HEK293 (cell line): ENCODE measurements around the gene ATG2A.
A peak's percentile ranks its signal among the peaks of the same experiment; 100 is the strongest.

Experiments
- CTCF ChIA-PET: fragments of 350-600 bp; formaldehyde crosslinking; extraction: SDS; loops from one replicate; lab custom pipeline; 2021; ENCODE audit warnings: antibody characterized with exemption; lab: Yijun Ruan, JAX
- POLR2A ChIA-PET: fragments of 300-600 bp; formaldehyde crosslinking; extraction: SDS; loops from one replicate; lab custom pipeline; 2020; ENCODE audit warnings: antibody characterized with exemption, inconsistent platforms; lab: Yijun Ruan, JAX
- H3K27ac ChIP-seq: fragments of 200-500 bp; sonication (Bioruptor generic); 2 replicates; pipeline ENCODE4 v1.5.1; 2014; ENCODE audit warnings: low read depth, low read length, control low read depth, inconsistent platforms; ENCODE audit errors: extremely low read depth
- H3K36me3 ChIP-seq, 2 experiments: fragments of 200-500 bp in 1 of 2; sonication (Bioruptor generic) in 1 of 2; 1 replicate in 1 of 2; 2 replicates in 1 of 2; pipeline ENCODE4 v1.5.1; 2014 to 2017; ENCODE audit warnings: inconsistent platforms in 2 of 2, low read length in 2 of 2; ENCODE audit not compliant: control insufficient read depth in 2 of 2, insufficient read depth in 1 of 2
- H3K4me1 ChIP-seq: fragments of 200-500 bp; sonication (Bioruptor generic); 2 replicates; pipeline ENCODE4 v1.5.1; 2014; ENCODE audit warnings: mild to moderate bottlenecking, low read length, inconsistent platforms; ENCODE audit not compliant: control insufficient read depth, insufficient read depth
- H3K4me3 ChIP-seq: 2 replicates; pipeline ENCODE4 v1.5.1; 2011; ENCODE audit warnings: low read depth, mild to moderate bottlenecking, control low read depth, low read length, moderate library complexity
- H3K9me3 ChIP-seq: fragments of 200-500 bp; sonication (Bioruptor generic); 2 replicates; pipeline ENCODE4 v1.5.1; 2014; ENCODE audit warnings: low read depth, low read length, inconsistent platforms; ENCODE audit not compliant: control insufficient read depth, insufficient read depth
- BCL6B ChIP-seq: fragments of 450-650 bp; formaldehyde crosslinking; IDR thresholded peaks from 2 replicates; pipeline ENCODE4 v1.5.1; 2017; ENCODE audit warnings: missing biosample characterization, missing genetic modification characterization
- EGR2 ChIP-seq: fragments of 450-650 bp; formaldehyde crosslinking; IDR thresholded peaks from 2 replicates; pipeline ENCODE4 v1.5.1; 2016; ENCODE audit warnings: low read depth, missing biosample characterization, missing genetic modification characterization
- GFI1B ChIP-seq: fragments of 450-650 bp; formaldehyde crosslinking; IDR thresholded peaks from 2 replicates; pipeline ENCODE4 v1.5.1; 2016; ENCODE audit warnings: missing biosample characterization, missing genetic modification characterization
- KLF9 ChIP-seq: fragments of 450-650 bp; formaldehyde crosslinking; IDR thresholded peaks from 2 replicates; pipeline ENCODE4 v1.5.1; 2016; ENCODE audit warnings: missing biosample characterization, missing genetic modification characterization, low read depth
- SCRT2 ChIP-seq: fragments of 450-650 bp; formaldehyde crosslinking; IDR thresholded peaks from 2 replicates; pipeline ENCODE4 v1.5.1; 2016; ENCODE audit warnings: missing biosample characterization, missing genetic modification characterization
- SETDB1 ChIP-seq: IDR thresholded peaks from one replicate; pipeline ENCODE4 v1.6.1; 2017; ENCODE audit warnings: mild to moderate bottlenecking, low read length, moderate library complexity, mixed read lengths; ENCODE audit not compliant: insufficient read length
- ZBTB20 ChIP-seq: fragments of 450-650 bp; formaldehyde crosslinking; IDR thresholded peaks from 2 replicates; pipeline ENCODE4 v1.5.1; 2016; ENCODE audit warnings: missing biosample characterization, missing genetic modification characterization
- ZBTB6 ChIP-seq: fragments of 450-650 bp; formaldehyde crosslinking; IDR thresholded peaks from 2 replicates; pipeline ENCODE4 v1.5.1; 2017; ENCODE audit warnings: missing biosample characterization, missing genetic modification characterization
- ZNF10 ChIP-seq: fragments of 450-650 bp; formaldehyde crosslinking; IDR thresholded peaks from 2 replicates; pipeline ENCODE4 v1.5.1; 2017; ENCODE audit warnings: missing biosample characterization, missing genetic modification characterization
- ZNF121 ChIP-seq: fragments of 450-650 bp; formaldehyde crosslinking; IDR thresholded peaks from 2 replicates; pipeline ENCODE4 v1.5.1; 2016; ENCODE audit warnings: missing biosample characterization, missing genetic modification characterization
- ZNF169 ChIP-seq: fragments of 450-650 bp; formaldehyde crosslinking; IDR thresholded peaks from 2 replicates; pipeline ENCODE4 v1.5.1; 2016; ENCODE audit warnings: missing biosample characterization, missing genetic modification characterization
- ZNF223 ChIP-seq: fragments of 450-650 bp; formaldehyde crosslinking; IDR thresholded peaks from 2 replicates; pipeline ENCODE4 v1.5.1; 2016; ENCODE audit warnings: missing biosample characterization, missing genetic modification characterization
- ZNF239 ChIP-seq: fragments of 450-650 bp; formaldehyde crosslinking; IDR thresholded peaks from 2 replicates; pipeline ENCODE4 v1.5.1; 2016; ENCODE audit warnings: missing biosample characterization, missing genetic modification characterization
- ZNF335 ChIP-seq: fragments of 450-650 bp; formaldehyde crosslinking; conservative IDR thresholded peaks from 2 replicates; pipeline ENCODE4 v1.5.1; 2016; ENCODE audit warnings: missing biosample characterization, missing genetic modification characterization
- ZNF37A ChIP-seq: fragments of 450-650 bp; IDR thresholded peaks from 2 replicates; pipeline ENCODE4 v1.5.1; 2018; ENCODE audit warnings: missing biosample characterization, missing genetic modification characterization
- ZNF426 ChIP-seq: fragments of 450-650 bp; formaldehyde crosslinking; IDR thresholded peaks from 2 replicates; pipeline ENCODE4 v1.5.1; 2017; ENCODE audit warnings: missing biosample characterization, missing genetic modification characterization, mild to moderate bottlenecking, inconsistent platforms, moderate library complexity
- ZNF555 ChIP-seq: fragments of 450-650 bp; formaldehyde crosslinking; conservative IDR thresholded peaks from 2 replicates; pipeline ENCODE4 v1.5.1; 2017; ENCODE audit warnings: missing biosample characterization, mild to moderate bottlenecking, missing genetic modification characterization, inconsistent platforms
- ZNF580 ChIP-seq: fragments of 450-650 bp; formaldehyde crosslinking; IDR thresholded peaks from 2 replicates; pipeline ENCODE4 v1.5.1; 2016; ENCODE audit warnings: missing biosample characterization, missing genetic modification characterization
- ZNF600 ChIP-seq: fragments of 450-650 bp; formaldehyde crosslinking; IDR thresholded peaks from 2 replicates; pipeline ENCODE4 v1.5.1; 2016; ENCODE audit warnings: missing biosample characterization, missing genetic modification characterization
- ZNF654 ChIP-seq: fragments of 450-650 bp; formaldehyde crosslinking; IDR thresholded peaks from 2 replicates; pipeline ENCODE4 v1.5.1; 2016; ENCODE audit warnings: low read depth, missing biosample characterization, missing genetic modification characterization
- ZSCAN23 ChIP-seq: fragments of 450-650 bp; formaldehyde crosslinking; IDR thresholded peaks from 2 replicates; pipeline ENCODE4 v1.5.1; 2016; ENCODE audit warnings: missing biosample characterization, missing genetic modification characterization
- ZXDB ChIP-seq: fragments of 450-650 bp; formaldehyde crosslinking; IDR thresholded peaks from 2 replicates; pipeline ENCODE4 v1.5.1; 2016; ENCODE audit warnings: missing biosample characterization, missing genetic modification characterization

Gene ATG2A

GRCh38 chr11:64898541-64898940 is 18.5 kb downstream of the ATG2A start:
- Histone ChIP-seq H3K27ac (no peak overlapping the region), H3K36me3 (peaks cover 0 to 79% of the 10 kb centered on the region in 2 experiments; a peak in 2 of 3 replicates), H3K9me3 (no peaks in the 10 kb centered on the region), H3K4me1 (no peaks in the 10 kb centered on the region), H3K4me3 (no peak overlapping the region)
- CTCF ChIA-PET, result interaction anchor here (0.6 to 9.4 kb wide), 2 partner anchors 51 to 115 kb away, joined by 3 to 111 read pairs; no protein-coding TSS in a partner anchor
- peak; percentile 56 for TF ChIP-seq SCRT2 (tag by site-specific recombination)
- peak; percentile 42; the same call in 1 of the 2 replicates for TF ChIP-seq ZNF600 (tag by site-specific recombination)
- TF ChIP-seq ZXDB (tag by site-specific recombination), result no peak
- POLR2A ChIA-PET, result no interaction called here

- Histone ChIP-seq H3K4me1 (no peaks in the 10 kb centered on the region), H3K4me3 (no peak overlapping the region), H3K9me3 (no peaks in the 10 kb centered on the region), H3K27ac (no peak overlapping the region), H3K36me3 (peaks cover 0 to 74% of the 10 kb centered on the region in 2 experiments; a peak in 2 of 3 replicates)
- POLR2A ChIA-PET, result no interaction called here
- CTCF ChIA-PET, result interaction anchor here (1.5 to 9.4 kb wide), 2 partner anchors 10 to 51 kb away, joined by 3 to 111 read pairs; no protein-coding TSS in a partner anchor
- TF ChIP-seq ZBTB20 (no peak), ZNF654 (tag by site-specific recombination) (no peak), ZNF580 (tag by site-specific recombination) (no peak), ZNF37A (no peak), SETDB1 (no peak), ZNF10 (tag by site-specific recombination) (no peak), BCL6B (tag by site-specific recombination) (no peak), ZBTB6 (tag by site-specific recombination) (no peak), ZNF239 (tag by site-specific recombination) (no peak), EGR2 (tag by site-specific recombination) (no peak), ZNF223 (no peak), ZNF169 (tag by site-specific recombination) (no peak), ZNF335 (no peak), KLF9 (no peak), GFI1B (tag by site-specific recombination) (no peak), ZNF121 (tag by site-specific recombination) (no peak), ZNF555 (tag by site-specific recombination) (no peak), ZNF426 (tag by site-specific recombination) (no peak), ZSCAN23 (tag by site-specific recombination) (no peak)
These were observed 18.9 kb downstream of the ATG2A start for GRCh38 chr11:64898076-64898445.
